SK-N-MC (cell line): ENCODE data around the gene BEST4.
"Not testable (repeated sequence)": the region's sequence is repeated elsewhere in the genome, so short reads cannot be mapped to it uniquely, and the experiment has no call there.

Experiments used
- DNase-seq: peaks from one replicate; pipeline ENCODE4 v3.0.0-alpha.2; 2011; ENCODE audit warnings: low read depth, low spot score
- H3K27ac ChIP-seq: fragments of 200-600 bp; sonication (generic); 2 replicates; pipeline ENCODE4 v1.5.1; 2016; ENCODE audit warnings: mixed run types
- H3K36me3 ChIP-seq: fragments of 200-600 bp; sonication (generic); 2 replicates; pipeline ENCODE4 v1.6.1; 2017; ENCODE audit warnings: antibody characterized with exemption, low read length, mixed read lengths; ENCODE audit not compliant: insufficient read depth
- H3K4me3 ChIP-seq: fragments of 200-600 bp; sonication (generic); 2 replicates; pipeline ENCODE4 v1.5.1; 2016
- H3K9ac ChIP-seq: fragments of 200-600 bp; sonication (generic); 2 replicates; pipeline ENCODE4 v1.8.0; 2017; ENCODE audit warnings: mixed run types, mixed read lengths; ENCODE audit not compliant: insufficient read length
- H3K9me3 ChIP-seq: fragments of 200-600 bp; sonication (generic); 2 replicates; pipeline ENCODE4 v1.6.1; 2017; ENCODE audit warnings: low read depth, mild to moderate bottlenecking, antibody characterized with exemption, low read length, moderate library complexity, mixed read lengths
- EZH2 ChIP-seq: fragments of 200-600 bp; sonication (generic); IDR thresholded peaks from one replicate; pipeline ENCODE4 v1.6.1; 2017; ENCODE audit warnings: antibody characterized with exemption
- FOXP2 ChIP-seq: optimal IDR thresholded peaks from 2 replicates; pipeline ENCODE3; 2011; ENCODE audit warnings: mild to moderate bottlenecking, moderate library complexity; ENCODE audit not compliant: insufficient read depth; ENCODE audit errors: extremely low read length, control extremely low read depth
- POLR2AphosphoS5 ChIP-seq: IDR thresholded peaks from 2 replicates; pipeline ENCODE4 v1.6.1; 2012; ENCODE audit warnings: mild to moderate bottlenecking, low read depth, low read length, borderline replicate concordance

BEST4 gene

DNA sequence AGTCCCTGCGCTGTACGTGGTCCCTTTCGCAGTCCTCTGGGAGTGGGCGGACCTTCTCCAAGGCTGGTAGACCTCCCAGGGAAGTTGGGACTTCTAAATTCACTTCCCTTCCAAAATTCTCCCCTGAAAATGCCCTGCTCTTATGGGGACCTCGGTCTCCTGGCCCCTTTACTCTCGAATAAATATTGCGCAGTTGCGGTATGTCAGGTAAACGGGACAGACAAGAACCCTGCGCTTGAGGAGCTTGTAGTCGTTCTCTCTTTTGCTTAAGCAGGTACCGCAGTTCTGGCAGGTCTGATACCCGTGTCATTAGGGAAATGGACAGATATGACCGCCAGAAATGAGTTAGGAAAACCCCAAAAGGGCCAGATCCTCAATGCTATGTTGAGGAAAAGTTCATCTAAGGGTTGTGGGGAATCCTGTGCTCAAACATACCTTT lies 47.8 kb downstream of the BEST4 start:
- TF ChIP-seq POLR2AphosphoS5 (no peak), EZH2 (no peak), FOXP2 (no peak)
- no peak for DNase-seq
- H3K9me3 ChIP-seq: no peaks in the 10 kb centered on the region
- peak overlapping the region; percentile 91 for H3K27ac ChIP-seq
- H3K9ac ChIP-seq: peak overlapping the region; percentile 93
- peaks cover 39% of the 10 kb centered on the region for H3K36me3 ChIP-seq
- peak overlapping the region; percentile 82 for H3K4me3 ChIP-seq

DNA sequence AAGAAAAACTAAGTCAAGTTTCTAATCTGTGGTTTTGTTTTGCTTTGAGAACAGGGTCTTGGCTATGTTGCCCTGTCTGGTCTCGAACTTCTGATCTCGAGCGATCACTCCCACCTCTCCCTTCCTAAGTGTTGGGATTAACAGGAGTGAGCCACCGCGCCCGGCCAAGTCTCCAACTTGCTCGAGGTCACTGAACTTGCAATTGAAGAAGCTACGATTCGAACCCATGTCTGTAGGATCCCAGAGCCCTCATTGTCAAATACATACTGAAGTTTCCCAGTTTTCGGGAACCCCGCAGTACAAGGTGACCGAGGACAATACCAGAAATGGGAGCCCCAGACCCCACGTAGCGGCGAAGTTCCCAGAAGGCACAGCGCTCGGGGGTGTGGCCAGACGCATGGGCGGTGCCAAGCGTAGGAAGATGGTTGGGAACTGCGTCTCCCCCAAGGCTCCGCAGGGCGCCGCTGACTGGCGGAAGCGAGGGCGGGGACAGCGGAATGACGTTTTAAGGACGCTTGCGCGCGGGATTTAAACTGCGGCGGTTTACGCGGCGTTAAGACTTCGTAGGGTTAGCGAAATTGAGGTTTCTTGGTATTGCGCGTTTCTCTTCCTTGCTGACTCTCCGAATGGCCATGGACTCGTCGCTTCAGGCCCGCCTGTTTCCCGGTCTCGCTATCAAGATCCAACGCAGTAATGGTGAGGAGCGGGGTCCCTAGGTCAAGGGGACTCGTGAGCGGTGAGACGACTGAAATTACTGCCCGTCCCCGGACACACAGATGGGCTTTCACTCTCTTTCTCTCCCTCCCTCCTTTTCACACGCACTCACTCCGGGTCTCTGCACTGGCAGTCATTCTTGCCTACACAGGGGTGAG lies 48.4 kb downstream of the BEST4 start, which contains the start of gene KIF2C:
KIF2C (plus strand) TSS at position 531 of the 872 bp plus-strand sequence; CDS start at position 627, 96 bp downstream.
- Histone ChIP-seq H3K9me3 (no peaks in the 10 kb centered on the region), H3K9ac (peak within 1 kb of the TSS; percentile 93), H3K27ac (peak within 1 kb of the TSS; percentile 91), H3K4me3 (peak within 1 kb of the TSS; percentile 82), H3K36me3 (peaks cover 34% of the 10 kb centered on the region)
- DNase-seq: peak; percentile 92
- TF ChIP-seq FOXP2: peak; percentile 63
- TF ChIP-seq EZH2: no peak
- TF ChIP-seq POLR2AphosphoS5: peak; percentile 98

DNA sequence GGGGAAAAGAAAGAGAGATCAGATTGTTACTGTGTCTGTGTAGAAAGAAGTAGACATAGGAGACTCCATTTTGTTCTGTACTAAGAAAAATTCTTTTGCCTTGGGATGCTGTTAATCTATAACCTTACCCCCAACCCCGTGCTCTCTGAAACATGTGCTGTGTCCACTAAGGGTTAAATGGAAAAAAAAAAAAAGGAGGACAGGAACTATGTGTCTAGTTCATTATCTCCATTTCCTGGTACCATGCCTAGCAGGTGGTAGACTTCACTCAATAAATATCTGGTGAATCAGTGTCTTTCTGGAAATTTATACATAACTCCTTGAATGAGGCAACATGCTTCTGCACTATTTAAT lies 49.0 kb downstream of the BEST4 start:
- peaks cover 28% of the 10 kb centered on the region for H3K36me3 ChIP-seq
- peak overlapping the region; percentile 84 for H3K27ac ChIP-seq
- peak overlapping the region; percentile 88 for H3K9ac ChIP-seq
- not testable (repeated sequence) for DNase-seq, H3K9me3 ChIP-seq
- H3K4me3 ChIP-seq: peak overlapping the region; percentile 82

DNA sequence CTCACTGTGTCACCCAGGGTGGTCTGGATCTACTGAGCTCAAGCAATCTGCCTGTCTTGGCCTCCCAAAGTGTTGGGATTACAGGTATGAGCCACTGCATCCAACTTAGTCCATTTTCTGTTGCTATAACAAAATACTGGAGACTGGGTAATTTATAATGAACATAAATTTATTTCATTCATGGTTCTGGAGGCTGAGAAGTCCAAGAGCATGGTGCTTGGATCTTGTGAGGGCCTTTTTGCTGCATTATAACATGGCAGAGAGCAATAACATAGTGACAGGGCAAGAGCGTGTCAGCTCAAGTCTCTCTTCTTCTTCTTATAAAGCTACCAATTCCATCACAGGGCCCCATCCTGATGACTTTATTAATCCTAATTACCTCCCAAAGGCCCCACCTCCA lies 52.0 kb downstream of the BEST4 start:
- no peak overlapping the region for H3K27ac ChIP-seq
- TF ChIP-seq EZH2: no peak
- no peak for TF ChIP-seq FOXP2
- no peak for TF ChIP-seq POLR2AphosphoS5

DNA sequence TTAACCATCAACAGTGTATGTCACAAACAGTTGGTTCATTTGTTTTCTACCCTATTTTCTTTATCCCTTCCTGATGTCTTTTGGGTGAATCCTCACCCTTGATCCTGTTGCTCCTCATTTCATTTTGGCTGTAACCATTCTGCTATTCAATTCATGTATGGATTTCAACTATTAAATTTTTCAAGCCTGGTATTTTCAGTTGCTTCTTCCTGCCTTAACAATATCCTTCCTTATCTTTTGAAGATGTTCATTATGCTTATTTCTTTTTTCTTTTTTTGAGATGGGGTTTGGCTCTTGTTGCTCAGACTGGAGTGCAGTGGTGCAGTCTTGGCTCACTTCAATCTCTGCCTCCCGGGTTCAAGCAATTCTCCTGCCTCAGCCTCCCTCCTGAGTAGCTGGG lies 54.2 kb downstream of the BEST4 start:
- no peak overlapping the region for H3K4me3 ChIP-seq
- no peak for DNase-seq
- TF ChIP-seq FOXP2: no peak
- TF ChIP-seq POLR2AphosphoS5: no peak
- TF ChIP-seq EZH2: no peak
- H3K27ac ChIP-seq: peak overlapping the region; percentile 33
- no peaks in the 10 kb centered on the region for H3K36me3 ChIP-seq
- no peaks in the 10 kb centered on the region for H3K9me3 ChIP-seq
- H3K9ac ChIP-seq: no peak overlapping the region

More for the DNA sequence above, 52.0 kb downstream of the BEST4 start:
- Histone ChIP-seq H3K4me3 (no peak overlapping the region), H3K9me3 (no peaks in the 10 kb centered on the region), H3K9ac (no peak overlapping the region), H3K36me3 (peaks cover 4% of the 10 kb centered on the region; the same call in 1 of the 2 replicates)
- no peak for DNase-seq
